ENCODE data around the gene MED13L. TPM values are rescaled to one million over a fixed set of nuclear protein-coding genes. Genes with fewer than 3 reads are reported as not detected.

Gene MED13L
- total and polyA plus RNA-seq, 11 donors, result 12.2 to 84.1 (median 60.2) TPM

DNA sequence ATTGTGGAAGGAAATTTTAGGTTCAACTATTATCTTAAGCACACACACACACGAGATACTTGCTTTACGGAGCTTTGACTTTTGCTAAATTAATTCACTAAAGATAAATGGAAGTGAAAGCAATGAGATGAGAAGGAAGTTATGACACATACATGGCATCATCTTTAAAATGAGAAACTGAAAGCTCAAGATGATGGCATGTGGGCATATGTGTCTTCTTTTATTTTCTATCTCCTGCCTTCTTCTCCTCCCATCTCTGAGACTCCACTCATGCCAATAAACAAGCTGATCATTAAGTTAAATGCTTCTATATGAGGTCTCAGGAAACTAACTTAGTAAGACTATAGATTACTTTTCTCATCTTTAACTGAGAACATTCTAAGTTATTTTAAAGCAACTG, 216.7 kb downstream of the MED13L start:
- intact Hi-C loops (cut with DNase I), result loop anchor here in 1 of 10 donors (10.0 kb wide), 1 partner anchor 64 kb away; no protein-coding TSS in a partner anchor
- H3K27me3 ChIP-seq, result no peaks in the 10 kb centered on the region
- H3K36me3 ChIP-seq, result no peaks in the 10 kb centered on the region
- TF ChIP-seq, protein P1, sequence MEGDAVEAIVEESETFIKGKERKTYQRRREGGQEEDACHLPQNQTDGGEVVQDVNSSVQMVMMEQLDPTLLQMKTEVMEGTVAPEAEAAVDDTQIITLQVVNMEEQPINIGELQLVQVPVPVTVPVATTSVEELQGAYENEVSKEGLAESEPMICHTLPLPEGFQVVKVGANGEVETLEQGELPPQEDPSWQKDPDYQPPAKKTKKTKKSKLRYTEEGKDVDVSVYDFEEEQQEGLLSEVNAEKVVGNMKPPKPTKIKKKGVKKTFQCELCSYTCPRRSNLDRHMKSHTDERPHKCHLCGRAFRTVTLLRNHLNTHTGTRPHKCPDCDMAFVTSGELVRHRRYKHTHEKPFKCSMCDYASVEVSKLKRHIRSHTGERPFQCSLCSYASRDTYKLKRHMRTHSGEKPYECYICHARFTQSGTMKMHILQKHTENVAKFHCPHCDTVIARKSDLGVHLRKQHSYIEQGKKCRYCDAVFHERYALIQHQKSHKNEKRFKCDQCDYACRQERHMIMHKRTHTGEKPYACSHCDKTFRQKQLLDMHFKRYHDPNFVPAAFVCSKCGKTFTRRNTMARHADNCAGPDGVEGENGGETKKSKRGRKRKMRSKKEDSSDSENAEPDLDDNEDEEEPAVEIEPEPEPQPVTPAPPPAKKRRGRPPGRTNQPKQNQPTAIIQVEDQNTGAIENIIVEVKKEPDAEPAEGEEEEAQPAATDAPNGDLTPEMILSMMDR (IDR thresholded peaks at IDR 0.05), result no peak
- TF ChIP-seq POLR2A (IDR thresholded peaks at IDR 0.05), result no peak
- peak overlapping the region in 1 of 12 donors; percentile 34 for H3K27ac ChIP-seq
- DNase-seq, result no peak
- peaks cover 0 to 49% (median 25%) of the 10 kb centered on the region in 12 donors for H3K4me1 ChIP-seq
- WGBS, 4 donors, result 62 to 76% (median 70%) methylated on average over 2 of the region's 2 CpGs
- no peak for ATAC-seq
- peak overlapping the region in 1 of 12 donors; percentile 9 for H3K4me3 ChIP-seq
- H3K9me3 ChIP-seq, result no peaks in the 10 kb centered on the region

DNA sequence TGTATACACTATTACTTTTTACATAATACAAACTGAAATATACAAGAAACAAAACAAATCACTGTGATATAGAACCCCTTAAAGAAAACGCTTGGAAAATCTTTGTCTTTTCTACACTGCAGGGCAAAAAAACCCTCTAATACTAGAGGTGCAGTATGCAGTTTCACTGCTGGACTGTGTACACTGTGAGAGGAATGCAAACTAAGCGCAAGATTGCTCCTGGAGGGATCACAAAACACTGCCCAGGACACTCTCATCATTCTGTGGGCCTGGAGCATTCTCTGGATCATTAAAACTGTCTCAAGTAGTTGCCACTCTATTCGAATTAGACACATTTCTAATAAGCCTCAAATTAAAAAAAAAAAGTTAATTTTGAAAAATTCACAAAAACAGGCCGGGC, 217.6 kb downstream of the MED13L start:
- ATAC-seq, result no peak
- no peak overlapping the region for H3K27ac ChIP-seq
- H3K9me3 ChIP-seq, result no peaks in the 10 kb centered on the region
- no peak for DNase-seq
- no peak overlapping the region for H3K4me3 ChIP-seq
- H3K27me3 ChIP-seq, result no peaks in the 10 kb centered on the region
- 91 to 94% (median 93%) methylated on average over 4 of the region's 4 CpGs for WGBS, 4 donors
- peaks cover 0 to 40% (median 19%) of the 10 kb centered on the region in 12 donors for H3K4me1 ChIP-seq
- TF ChIP-seq, protein P1 (IDR thresholded peaks at IDR 0.05), result no peak
- TF ChIP-seq POLR2A (IDR thresholded peaks at IDR 0.05), result no peak
- intact Hi-C loops (cut with DNase I), result loop anchor here in 2 of 10 donors (10.0 kb wide), 1 partner anchor 65 kb away; no protein-coding TSS in a partner anchor
- H3K36me3 ChIP-seq, result no peaks in the 10 kb centered on the region

DNA sequence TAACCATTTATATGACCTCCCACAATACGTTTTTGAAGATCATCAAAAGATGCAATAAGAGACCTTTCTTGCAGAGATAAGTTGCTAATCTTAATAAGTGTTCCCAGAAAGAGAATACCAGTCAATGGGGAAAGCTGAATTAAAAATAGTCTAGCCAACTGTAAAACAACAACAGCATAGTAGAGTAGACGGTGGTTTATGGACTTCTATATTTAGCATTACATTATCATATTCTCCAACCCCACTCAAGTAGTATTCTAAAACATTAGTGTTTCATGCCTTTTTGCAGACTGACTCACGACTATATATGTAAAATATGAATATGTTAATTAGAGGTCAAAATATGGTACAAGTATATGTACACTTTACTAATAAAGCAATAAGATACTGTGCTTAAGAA, 218.9 kb downstream of the MED13L start:
- H3K27me3 ChIP-seq, result no peaks in the 10 kb centered on the region
- H3K27ac ChIP-seq, result no peak overlapping the region
- intact Hi-C loops (cut with DNase I), result loop anchor here in 1 of 10 donors (10.0 kb wide), 1 partner anchor 66 kb away; no protein-coding TSS in a partner anchor
- H3K9me3 ChIP-seq, result no peaks in the 10 kb centered on the region
- ATAC-seq (peak in 1 of 4 donors; percentile 58), DNase-seq (no peak)
- H3K4me1 ChIP-seq, result peaks cover 2 to 42% (median 26%) of the 10 kb centered on the region in 12 donors
- H3K36me3 ChIP-seq, result no peaks in the 10 kb centered on the region
- H3K4me3 ChIP-seq, result no peak overlapping the region
- 30 to 38% (median 35%) methylated on average over 3 of the region's 3 CpGs for WGBS, 4 donors
- TF ChIP-seq, protein P1 (IDR thresholded peaks at IDR 0.05), result no peak

DNA sequence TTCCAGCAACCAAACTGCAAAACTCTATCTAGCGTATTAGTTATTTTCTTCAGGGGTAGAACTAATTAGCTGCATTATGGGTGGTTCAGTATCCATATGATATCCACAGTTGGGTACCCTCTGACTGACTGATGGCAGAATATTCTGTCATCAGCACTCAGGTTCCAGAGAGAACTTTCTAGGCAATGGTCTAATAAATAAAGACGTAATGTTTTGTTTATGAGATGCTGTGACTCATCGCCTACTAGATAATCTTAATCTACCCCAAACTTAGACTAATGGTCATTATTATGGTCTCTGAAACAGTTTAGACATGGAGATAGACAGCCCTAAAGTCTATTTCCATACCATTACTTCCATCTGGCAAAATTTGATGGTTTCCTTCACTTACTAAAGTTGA, 220.1 kb downstream of the MED13L start:
- Histone ChIP-seq H3K4me3 (no peak overlapping the region), H3K4me1 (peaks cover 3 to 53% (median 31%) of the 10 kb centered on the region in 12 donors), H3K27ac (no peak overlapping the region), H3K27me3 (no peaks in the 10 kb centered on the region), H3K36me3 (no peaks in the 10 kb centered on the region), H3K9me3 (no peaks in the 10 kb centered on the region)
- intact Hi-C loops (cut with DNase I), result loop anchor here in 1 of 10 donors (10.0 kb wide), 1 partner anchor 67 kb away; no protein-coding TSS in a partner anchor
- ATAC-seq (no peak), DNase-seq (no peak)
- no peak for TF ChIP-seq POLR2A (IDR thresholded peaks at IDR 0.05)
- TF ChIP-seq, protein P1 (IDR thresholded peaks at IDR 0.05), result no peak
- 89 to 95% (median 91%) methylated on average over 3 of the region's 3 CpGs for WGBS, 4 donors

All from heart left ventricle (tissue), 16 donors.